Measurements from ENCODE around the gene CAPZA2. TPM values are rescaled to one million over a fixed set of nuclear protein-coding genes. Genes with fewer than 3 reads are reported as not detected.
A peak's percentile ranks its signal among the peaks of the same experiment; 100 is the strongest.

CAPZA2 gene
- total RNA-seq, 1 experiment from 2014 or later, result 116 TPM

GRCh38 chr7:116840256-116840655 lies 22.1 kb upstream of the CAPZA2 start:
- no peaks in the 10 kb centered on the region for H3K27me3 ChIP-seq (ENCODE audit: control insufficient read depth, insufficient read depth, low read length)
- no peak overlapping the region for H3K4me3 ChIP-seq (ENCODE audit: insufficient read depth, low read depth, low read length)
- H3K36me3 ChIP-seq (replicated peaks; ENCODE audit: control insufficient read depth, insufficient read depth, low read length), result no peaks in the 10 kb centered on the region
- no peak for DNase-seq

- DNase-seq, result no peak
- Histone ChIP-seq H3K4me3 (ENCODE audit: insufficient read depth, low read depth, low read length) (no peak overlapping the region), H3K36me3 (replicated peaks; ENCODE audit: control insufficient read depth, insufficient read depth, low read length) (no peaks in the 10 kb centered on the region), H3K27me3 (ENCODE audit: control insufficient read depth, insufficient read depth, low read length) (no peaks in the 10 kb centered on the region)
These were observed 20.0 kb upstream of the CAPZA2 start for GRCh38 chr7:116842371-116842770.

GRCh38 chr7:116843378-116843777 lies 19.0 kb upstream of the CAPZA2 start:
- Histone ChIP-seq H3K27me3 (ENCODE audit: control insufficient read depth, insufficient read depth, low read length) (no peaks in the 10 kb centered on the region), H3K36me3 (replicated peaks; ENCODE audit: control insufficient read depth, insufficient read depth, low read length) (no peaks in the 10 kb centered on the region)
- no peak for DNase-seq

GRCh38 chr7:116851175-116851574 lies 11.2 kb upstream of the CAPZA2 start:
- no peaks in the 10 kb centered on the region for H3K27me3 ChIP-seq (ENCODE audit: control insufficient read depth, insufficient read depth, low read length)
- no peak for DNase-seq
- H3K36me3 ChIP-seq (replicated peaks; ENCODE audit: control insufficient read depth, insufficient read depth, low read length), result no peaks in the 10 kb centered on the region
- no peak overlapping the region for H3K4me3 ChIP-seq (ENCODE audit: insufficient read depth, low read depth, low read length)

More at GRCh38 chr7:116843378-116843777, 19.0 kb upstream of the CAPZA2 start:
- no peak overlapping the region for H3K4me3 ChIP-seq (ENCODE audit: insufficient read depth, low read depth, low read length)

GRCh38 chr7:116851671-116852070 lies 10.7 kb upstream of the CAPZA2 start:
- no peaks in the 10 kb centered on the region for H3K36me3 ChIP-seq (replicated peaks; ENCODE audit: control insufficient read depth, insufficient read depth, low read length)
- H3K27me3 ChIP-seq (ENCODE audit: control insufficient read depth, insufficient read depth, low read length), result no peaks in the 10 kb centered on the region
- DNase-seq, result no peak
- H3K4me3 ChIP-seq (ENCODE audit: insufficient read depth, low read depth, low read length), result no peak overlapping the region

- Histone ChIP-seq H3K4me3 (ENCODE audit: insufficient read depth, low read depth, low read length) (no peak overlapping the region), H3K27me3 (ENCODE audit: control insufficient read depth, insufficient read depth, low read length) (no peaks in the 10 kb centered on the region), H3K36me3 (replicated peaks; ENCODE audit: control insufficient read depth, insufficient read depth, low read length) (no peaks in the 10 kb centered on the region)
- no peak for DNase-seq
These were observed 8.3 kb upstream of the CAPZA2 start for GRCh38 chr7:116854132-116854531.

- DNase-seq, result no peak
- Histone ChIP-seq H3K36me3 (replicated peaks; ENCODE audit: control insufficient read depth, insufficient read depth, low read length) (no peaks in the 10 kb centered on the region), H3K4me3 (ENCODE audit: insufficient read depth, low read depth, low read length) (no peak overlapping the region), H3K27me3 (ENCODE audit: control insufficient read depth, insufficient read depth, low read length) (no peaks in the 10 kb centered on the region)
These were observed 5.3 kb upstream of the CAPZA2 start for GRCh38 chr7:116857052-116857451.

- DNase-seq, result no peak
- Histone ChIP-seq H3K36me3 (replicated peaks; ENCODE audit: control insufficient read depth, insufficient read depth, low read length) (no peaks in the 10 kb centered on the region), H3K4me3 (ENCODE audit: insufficient read depth, low read depth, low read length) (no peak overlapping the region), H3K27me3 (ENCODE audit: control insufficient read depth, insufficient read depth, low read length) (no peaks in the 10 kb centered on the region)
These were observed 3.1 kb upstream of the CAPZA2 start for GRCh38 chr7:116859323-116859722.

- H3K4me3 ChIP-seq (ENCODE audit: insufficient read depth, low read depth, low read length), result no peak overlapping the region
- no peaks in the 10 kb centered on the region for H3K36me3 ChIP-seq (replicated peaks; ENCODE audit: control insufficient read depth, insufficient read depth, low read length)
- no peaks in the 10 kb centered on the region for H3K27me3 ChIP-seq (ENCODE audit: control insufficient read depth, insufficient read depth, low read length)
- DNase-seq, result no peak
These were observed 670 bp upstream of the CAPZA2 start for GRCh38 chr7:116861717-116862116.

GRCh38 chr7:116862951-116863670 lies 724 bp downstream of the CAPZA2 start:
- peak; percentile 62 for DNase-seq
- no peaks in the 10 kb centered on the region for H3K27me3 ChIP-seq (ENCODE audit: control insufficient read depth, insufficient read depth, low read length)

GRCh38 chr7:116863936-116864500 lies 1.6 kb downstream of the CAPZA2 start:
- peak overlapping the region; percentile 96; the same call in 1 of the 2 replicates for H3K4me3 ChIP-seq (ENCODE audit: insufficient read depth, low read depth, low read length)
- no peak for DNase-seq
- no peaks in the 10 kb centered on the region for H3K27me3 ChIP-seq (ENCODE audit: control insufficient read depth, insufficient read depth, low read length)
- no peaks in the 10 kb centered on the region for H3K36me3 ChIP-seq (replicated peaks; ENCODE audit: control insufficient read depth, insufficient read depth, low read length)

More at GRCh38 chr7:116862951-116863670, 724 bp downstream of the CAPZA2 start:
- Histone ChIP-seq H3K4me3 (ENCODE audit: insufficient read depth, low read depth, low read length) (peak overlapping the region; percentile 96), H3K36me3 (replicated peaks; ENCODE audit: control insufficient read depth, insufficient read depth, low read length) (no peaks in the 10 kb centered on the region)

- no peak overlapping the region for H3K4me3 ChIP-seq (ENCODE audit: insufficient read depth, low read depth, low read length)
- DNase-seq, result no peak
- H3K36me3 ChIP-seq (replicated peaks; ENCODE audit: control insufficient read depth, insufficient read depth, low read length), result no peaks in the 10 kb centered on the region; the same call in 1 of the 2 replicates
- no peaks in the 10 kb centered on the region for H3K27me3 ChIP-seq (ENCODE audit: control insufficient read depth, insufficient read depth, low read length)
These were observed 8.8 kb downstream of the CAPZA2 start for GRCh38 chr7:116871061-116871700.

- no peak overlapping the region for H3K4me3 ChIP-seq (ENCODE audit: insufficient read depth, low read depth, low read length)
- DNase-seq, result no peak
- H3K36me3 ChIP-seq (replicated peaks; ENCODE audit: control insufficient read depth, insufficient read depth, low read length), result no peaks in the 10 kb centered on the region; the same call in 1 of the 2 replicates
- no peaks in the 10 kb centered on the region for H3K27me3 ChIP-seq (ENCODE audit: control insufficient read depth, insufficient read depth, low read length)
These were observed 9.6 kb downstream of the CAPZA2 start for GRCh38 chr7:116872026-116872425.

GRCh38 chr7:116873619-116874018 lies 11.2 kb downstream of the CAPZA2 start:
- Histone ChIP-seq H3K36me3 (replicated peaks; ENCODE audit: control insufficient read depth, insufficient read depth, low read length) (no peaks in the 10 kb centered on the region; the same call in 1 of the 2 replicates), H3K4me3 (ENCODE audit: insufficient read depth, low read depth, low read length) (no peak overlapping the region), H3K27me3 (ENCODE audit: control insufficient read depth, insufficient read depth, low read length) (no peaks in the 10 kb centered on the region)
- no peak for DNase-seq
